ENCODE measurements around the gene ZPBP. TPM values are rescaled to one million over a fixed set of nuclear protein-coding genes. Genes with fewer than 3 reads are reported as not detected.

ZPBP gene
- total and polyA plus RNA-seq, 2 donors (not counting 1 experiment from before 2014, with no cell fraction given): not detected

DNA sequence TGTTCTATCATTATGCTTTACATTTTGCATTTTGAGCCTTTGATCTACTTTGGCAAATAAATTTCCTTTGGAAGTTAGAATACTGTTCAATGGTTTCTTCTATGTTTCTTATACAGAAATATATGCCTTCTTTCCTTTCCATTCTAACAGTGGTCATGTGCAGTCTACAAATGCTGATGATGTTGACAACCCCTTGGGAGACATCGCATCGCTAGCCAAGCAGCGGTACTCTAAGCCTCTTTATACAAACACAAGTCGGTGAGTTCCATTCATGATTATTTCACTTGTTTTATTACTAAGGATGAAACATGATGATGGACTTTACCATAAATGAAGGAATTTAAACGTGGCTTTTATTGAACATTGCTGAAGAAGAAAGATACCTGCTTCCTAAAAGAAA is 48.1 kb upstream of the ZPBP start:
- H3K4me2 ChIP-seq (ENCODE audit: extremely low read depth, insufficient read depth, low read length): no peak overlapping the region
- no peak for DNase-seq (ENCODE audit: low read depth in 2 of 2)
- TF ChIP-seq EZH2 (IDR thresholded peaks at IDR 0.05; ENCODE audit: low read length, missing control alignments) (no peak), CTCF (conservative IDR thresholded peaks at IDR 0.05 in 1 of 2, IDR thresholded peaks at IDR 0.05 in 1 of 2; ENCODE audit: low read depth in 1 of 2, low read length in 2 of 2) (no peak)

DNA sequence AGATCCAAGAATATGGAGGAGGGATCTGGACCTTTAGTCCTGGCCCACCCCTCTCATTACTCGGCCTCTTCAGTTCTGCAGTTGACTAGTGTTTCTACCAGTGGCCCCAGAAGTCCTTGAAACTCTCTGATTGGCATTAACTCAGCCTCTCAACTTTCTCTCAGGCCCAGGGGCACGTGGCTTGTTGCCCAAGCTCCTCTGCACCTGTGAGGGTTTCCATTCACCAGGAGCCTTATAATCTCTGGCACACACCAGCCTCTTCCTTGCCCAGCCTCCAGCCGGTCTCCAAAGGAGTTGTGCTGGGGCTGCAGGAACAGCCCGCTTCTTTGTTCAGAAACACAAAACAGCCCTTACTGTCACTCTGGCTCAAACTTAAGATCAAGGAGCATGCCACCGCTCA is 47.6 kb upstream of the ZPBP start:
- H3K4me2 ChIP-seq (ENCODE audit: extremely low read depth, insufficient read depth, low read length): no peak overlapping the region
- no peaks in the 10 kb centered on the region for H3K27me3 ChIP-seq (ENCODE audit: control insufficient read depth, insufficient read depth, low read length)
- TF ChIP-seq EZH2 (IDR thresholded peaks at IDR 0.05; ENCODE audit: low read length, missing control alignments): no peak
- no peak for TF ChIP-seq CTCF (conservative IDR thresholded peaks at IDR 0.05 in 1 of 2, IDR thresholded peaks at IDR 0.05 in 1 of 2; ENCODE audit: low read depth in 1 of 2, low read length in 2 of 2)
- no peak for DNase-seq (ENCODE audit: low read depth in 2 of 2)
- no peak overlapping the region for H3K9ac ChIP-seq (ENCODE audit: insufficient read depth, low read length)
- H4K20me1 ChIP-seq (ENCODE audit: control insufficient read depth, extremely low read depth, insufficient read depth, low read length): no peaks in the 10 kb centered on the region
- no peak overlapping the region for H2AFZ ChIP-seq (ENCODE audit: low read length)
- H3K4me3 ChIP-seq (replicated peaks in 1 of 4; ENCODE audit: control extremely low read depth in 1 of 4, insufficient read depth in 1 of 4, low read depth in 3 of 4, low read length in 4 of 4): no peak overlapping the region
- H3K9me3 ChIP-seq (ENCODE audit: control insufficient read depth, insufficient read depth, low read depth, low read length): no peaks in the 10 kb centered on the region
- no peaks in the 10 kb centered on the region for H3K36me3 ChIP-seq (ENCODE audit: control insufficient read depth, insufficient read depth, low read length)
- no peaks in the 10 kb centered on the region for H3K79me2 ChIP-seq (ENCODE audit: control insufficient read depth, insufficient read depth, low read length)
- H3K4me1 ChIP-seq (ENCODE audit: control insufficient read depth, extremely low read depth, insufficient read depth, low read length): no peaks in the 10 kb centered on the region
- no peak overlapping the region for H3K27ac ChIP-seq (ENCODE audit: insufficient read depth, low read length)

More for the DNA sequence above, 48.1 kb upstream of the ZPBP start:
- Histone ChIP-seq H3K9me3 (ENCODE audit: control insufficient read depth, insufficient read depth, low read depth, low read length) (no peaks in the 10 kb centered on the region), H3K79me2 (ENCODE audit: control insufficient read depth, insufficient read depth, low read length) (no peaks in the 10 kb centered on the region), H2AFZ (ENCODE audit: low read length) (no peak overlapping the region), H3K4me1 (ENCODE audit: control insufficient read depth, extremely low read depth, insufficient read depth, low read length) (no peaks in the 10 kb centered on the region), H3K4me3 (replicated peaks in 1 of 4; ENCODE audit: control extremely low read depth in 1 of 4, insufficient read depth in 1 of 4, low read depth in 3 of 4, low read length in 4 of 4) (no peak overlapping the region), H4K20me1 (ENCODE audit: control insufficient read depth, extremely low read depth, insufficient read depth, low read length) (no peaks in the 10 kb centered on the region), H3K27ac (ENCODE audit: insufficient read depth, low read length) (no peak overlapping the region), H3K27me3 (ENCODE audit: control insufficient read depth, insufficient read depth, low read length) (no peaks in the 10 kb centered on the region), H3K36me3 (ENCODE audit: control insufficient read depth, insufficient read depth, low read length) (no peaks in the 10 kb centered on the region), H3K9ac (ENCODE audit: insufficient read depth, low read length) (no peak overlapping the region)

- H3K4me2 ChIP-seq (ENCODE audit: extremely low read depth, insufficient read depth, low read length): no peak overlapping the region
- H3K36me3 ChIP-seq (ENCODE audit: control insufficient read depth, insufficient read depth, low read length): no peaks in the 10 kb centered on the region
- no peaks in the 10 kb centered on the region for H4K20me1 ChIP-seq (ENCODE audit: control insufficient read depth, extremely low read depth, insufficient read depth, low read length)
- H3K27ac ChIP-seq (ENCODE audit: insufficient read depth, low read length): no peak overlapping the region
- H3K9ac ChIP-seq (ENCODE audit: insufficient read depth, low read length): no peak overlapping the region
- no peaks in the 10 kb centered on the region for H3K9me3 ChIP-seq (ENCODE audit: control insufficient read depth, insufficient read depth, low read depth, low read length)
- no peak overlapping the region for H2AFZ ChIP-seq (ENCODE audit: low read length)
- no peak for DNase-seq (ENCODE audit: low read depth in 2 of 2)
- H3K4me3 ChIP-seq (replicated peaks in 1 of 4; ENCODE audit: control extremely low read depth in 1 of 4, insufficient read depth in 1 of 4, low read depth in 3 of 4, low read length in 4 of 4): no peak overlapping the region
- no peaks in the 10 kb centered on the region for H3K4me1 ChIP-seq (ENCODE audit: control insufficient read depth, extremely low read depth, insufficient read depth, low read length)
- no peaks in the 10 kb centered on the region for H3K79me2 ChIP-seq (ENCODE audit: control insufficient read depth, insufficient read depth, low read length)
- H3K27me3 ChIP-seq (ENCODE audit: control insufficient read depth, insufficient read depth, low read length): no peaks in the 10 kb centered on the region
- TF ChIP-seq EZH2 (IDR thresholded peaks at IDR 0.05; ENCODE audit: low read length, missing control alignments): no peak
- TF ChIP-seq CTCF (conservative IDR thresholded peaks at IDR 0.05 in 1 of 2, IDR thresholded peaks at IDR 0.05 in 1 of 2; ENCODE audit: low read depth in 1 of 2, low read length in 2 of 2): no peak
These were observed 45.1 kb upstream of the ZPBP start for GRCh38 chr7:50138101-50138500.
